Transverse colon (tissue), 4 donors: ENCODE results near the gene DVL1.

ENCODE experiments used
- POLR2A ChIP-seq: fragments of 450-650 bp; IDR thresholded peaks from one replicate; pipeline ENCODE4 v1.6.1; 2016; ENCODE audit warnings: antibody characterized with exemption, mild to moderate bottlenecking, moderate library complexity
- POLR2AphosphoS5 ChIP-seq, 3 donors: sonication (generic); formaldehyde crosslinking; IDR thresholded peaks; one replicate each; pipeline ENCODE4 v1.6.1; 2016; ENCODE audit warnings: antibody characterized with exemption in 3 of 3
- TF ChIP-seq, protein P1 (sequence below), 5 experiments: fragments of 200-600 bp in 3 of 5; fragments of 450-650 bp in 2 of 5; sonication (generic) in 3 of 5; IDR thresholded peaks; 1 replicate in 2 of 5; 2 replicates in 3 of 5; pipeline ENCODE4 v1.5.1; 2016 to 2017; ENCODE audit warnings: antibody characterized with exemption in 5 of 5, inconsistent platforms in 3 of 5, mild to moderate bottlenecking in 2 of 5, moderate library complexity in 1 of 5

DNA sequence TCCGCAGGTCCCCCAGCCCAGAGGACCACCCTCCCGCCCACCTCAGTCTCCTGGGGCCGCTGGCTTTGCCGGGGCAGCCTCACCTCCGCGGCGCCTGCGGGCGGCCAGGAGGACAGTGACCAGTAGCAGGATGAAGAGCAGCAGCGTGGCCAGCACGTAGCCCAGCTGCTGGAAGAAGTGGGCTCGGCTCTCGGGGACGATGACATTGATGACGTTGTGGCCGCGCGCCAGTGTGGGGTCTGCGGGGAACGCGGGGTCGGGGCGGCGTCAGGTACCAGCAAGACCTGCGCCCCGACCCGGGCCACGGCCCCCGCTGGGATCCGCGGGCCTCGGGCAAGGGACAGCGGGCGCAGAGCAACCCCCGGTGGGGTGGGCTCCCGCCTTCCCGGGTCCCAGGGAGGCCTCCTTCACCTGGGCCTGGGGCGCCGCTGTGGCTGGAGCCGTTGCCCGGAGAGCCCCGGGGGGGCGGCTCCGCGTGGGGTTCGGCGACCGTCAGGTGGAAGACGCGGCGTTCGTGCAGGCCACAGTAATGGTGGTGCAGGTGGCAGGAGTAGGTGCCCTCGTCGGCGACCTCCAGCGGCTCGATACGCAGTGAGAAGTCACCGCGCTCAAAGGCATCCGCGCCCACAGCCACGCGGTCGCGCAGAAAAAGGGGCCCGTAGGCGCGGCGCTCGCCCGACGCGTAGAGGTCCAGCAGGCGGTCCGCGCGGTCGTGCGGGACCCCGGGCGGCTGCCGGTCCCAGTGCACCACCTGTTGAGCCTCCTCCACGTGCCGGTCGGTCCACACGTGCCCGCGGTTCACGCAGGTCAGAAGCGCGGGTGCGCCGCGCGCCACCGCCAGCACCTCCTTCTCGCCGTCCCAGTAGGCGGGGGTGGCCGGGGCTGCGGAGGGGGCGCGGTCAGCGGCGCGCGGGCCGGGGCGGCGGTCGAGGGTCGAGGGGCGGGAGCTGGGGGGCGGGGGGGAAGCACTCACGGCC, 5.3 kb upstream of the DVL1 start:
- TF ChIP-seq, protein P1, sequence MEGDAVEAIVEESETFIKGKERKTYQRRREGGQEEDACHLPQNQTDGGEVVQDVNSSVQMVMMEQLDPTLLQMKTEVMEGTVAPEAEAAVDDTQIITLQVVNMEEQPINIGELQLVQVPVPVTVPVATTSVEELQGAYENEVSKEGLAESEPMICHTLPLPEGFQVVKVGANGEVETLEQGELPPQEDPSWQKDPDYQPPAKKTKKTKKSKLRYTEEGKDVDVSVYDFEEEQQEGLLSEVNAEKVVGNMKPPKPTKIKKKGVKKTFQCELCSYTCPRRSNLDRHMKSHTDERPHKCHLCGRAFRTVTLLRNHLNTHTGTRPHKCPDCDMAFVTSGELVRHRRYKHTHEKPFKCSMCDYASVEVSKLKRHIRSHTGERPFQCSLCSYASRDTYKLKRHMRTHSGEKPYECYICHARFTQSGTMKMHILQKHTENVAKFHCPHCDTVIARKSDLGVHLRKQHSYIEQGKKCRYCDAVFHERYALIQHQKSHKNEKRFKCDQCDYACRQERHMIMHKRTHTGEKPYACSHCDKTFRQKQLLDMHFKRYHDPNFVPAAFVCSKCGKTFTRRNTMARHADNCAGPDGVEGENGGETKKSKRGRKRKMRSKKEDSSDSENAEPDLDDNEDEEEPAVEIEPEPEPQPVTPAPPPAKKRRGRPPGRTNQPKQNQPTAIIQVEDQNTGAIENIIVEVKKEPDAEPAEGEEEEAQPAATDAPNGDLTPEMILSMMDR (IDR thresholded peaks at IDR 0.05), result no peak
- TF ChIP-seq POLR2AphosphoS5 (IDR thresholded peaks at IDR 0.05) (no peak), POLR2A (no peak)
